K562 (cell line): ENCODE results near the gene PRSS12. TPM values are rescaled to one million over a fixed set of nuclear protein-coding genes. Genes with fewer than 3 reads are reported as not detected.

ENCODE experiments used
- ASH1L ChIP-seq: fragments of 450-650 bp; IDR thresholded peaks from 2 replicates; pipeline ENCODE4 v1.6.1; 2018; ENCODE audit warnings: borderline replicate concordance, mild to moderate bottlenecking, low read depth; ENCODE audit not compliant: partially characterized antibody
- CHD7 ChIP-seq: fragments of 200-600 bp; sonication (generic); IDR thresholded peaks from one replicate; pipeline ENCODE4 v1.6.1; 2012; ENCODE audit warnings: mild to moderate bottlenecking, low read depth, low read length, inconsistent platforms
- ILK ChIP-seq: fragments of 450-650 bp; IDR thresholded peaks from 2 replicates; pipeline ENCODE4 v1.6.1; 2016; ENCODE audit warnings: missing genetic modification characterization, low read depth, mild to moderate bottlenecking, missing compliant biosample characterization, moderate library complexity, borderline replicate concordance
- KAT2B ChIP-seq: IDR thresholded peaks from one replicate; pipeline ENCODE4 v1.6.1; 2012; ENCODE audit warnings: low read depth, mild to moderate bottlenecking, control low read depth, inconsistent platforms, low read length, moderate library complexity
- MAZ ChIP-seq, 2 experiments: fragments of 450-650 bp in 1 of 2; sonication (generic) in 1 of 2; formaldehyde crosslinking; IDR thresholded peaks in 1 of 2; conservative IDR thresholded peaks in 1 of 2; 2 replicates each; pipeline versions ENCODE4 v1.4.0 to v1.5.0; 2020; ENCODE audit warnings: mild to moderate bottlenecking in 1 of 2, missing genetic modification reagents in 1 of 2
- MCM2 ChIP-seq: fragments of 450-650 bp; IDR thresholded peaks from 2 replicates; pipeline ENCODE4 v1.6.1; 2017; ENCODE audit warnings: low read depth, mild to moderate bottlenecking
- MTA3 ChIP-seq: fragments of 450-650 bp; formaldehyde crosslinking; IDR thresholded peaks from 2 replicates; pipeline ENCODE4 v1.6.1; 2017; ENCODE audit warnings: mild to moderate bottlenecking, borderline replicate concordance
- SPI1 ChIP-seq: IDR thresholded peaks from 2 replicates; pipeline ENCODE4 v1.6.1; 2011; ENCODE audit warnings: low read depth, low read length, control low read depth, borderline replicate concordance
- STAG1 ChIP-seq: sonication (generic); formaldehyde crosslinking; IDR thresholded peaks from 2 replicates; pipeline ENCODE4 v1.5.0; 2020; ENCODE audit warnings: missing genetic modification reagents, borderline replicate concordance
- TCF7 ChIP-seq: sonication (generic); IDR thresholded peaks from 2 replicates; pipeline ENCODE4 v1.6.1; 2016; ENCODE audit warnings: antibody characterized with exemption, borderline replicate concordance
- ZNF174 ChIP-seq: fragments of 250-450 bp; sonication (Bioruptor Pico); IDR thresholded peaks from 2 replicates; pipeline ENCODE4 v1.4.0; 2020; ENCODE audit warnings: mild to moderate bottlenecking
- polyA plus RNA-seq, 8 experiments: library from polyadenylated mRNA; depleted of rRNA in 4 of 8; stranded (reverse) in 5 of 8; unstranded in 3 of 8; fragments of >200 nt; fragmentation: Nextera tagmentation in 2 of 8; fragmentation: Illumina TruSeq in 1 of 8; extraction: Ambion mirVana in 2 of 8; extraction: Trizol in 1 of 8; gene quantifications; 2 replicates each; pipeline versions ENCODE4 v1.2.1 to v1.2.3, GENCODE V29; 2011 to 2014; ENCODE audit warnings: inconsistent platforms in 1 of 8, missing spikeins in 1 of 8
- total RNA-seq, 7 experiments: library from RNA; depleted of rRNA in 6 of 7; stranded (reverse); fragments of >200 nt in 6 of 7; fragmentation: Illumina TruSeq in 2 of 7; extraction: Trizol in 2 of 7; gene quantifications; 2 replicates each; pipeline versions ENCODE4 v1.2.1 to v1.2.3, GENCODE V29; 2011 to 2021; ENCODE audit warnings: low replicate concordance in 1 of 7
- TF ChIP-seq, protein P1 (sequence below): sonication (generic); formaldehyde crosslinking; IDR thresholded peaks from 2 replicates; pipeline ENCODE4 v1.8.0; 2022; ENCODE audit warnings: mild to moderate bottlenecking, missing genetic modification reagents, borderline replicate concordance
- TF ChIP-seq, protein P2 (sequence below): fragments of 450-650 bp; formaldehyde crosslinking; IDR thresholded peaks from 2 replicates; pipeline ENCODE4 v1.4.0; 2020; ENCODE audit warnings: mild to moderate bottlenecking, mixed read lengths

The PRSS12 gene
- total and polyA plus RNA-seq, 9 of the 15 experiments (the other 6 are each of a cell fraction or from before 2014, with no cell fraction given), result 0.06 to 0.11 (median 0.09) TPM; not detected in 6

DNA sequence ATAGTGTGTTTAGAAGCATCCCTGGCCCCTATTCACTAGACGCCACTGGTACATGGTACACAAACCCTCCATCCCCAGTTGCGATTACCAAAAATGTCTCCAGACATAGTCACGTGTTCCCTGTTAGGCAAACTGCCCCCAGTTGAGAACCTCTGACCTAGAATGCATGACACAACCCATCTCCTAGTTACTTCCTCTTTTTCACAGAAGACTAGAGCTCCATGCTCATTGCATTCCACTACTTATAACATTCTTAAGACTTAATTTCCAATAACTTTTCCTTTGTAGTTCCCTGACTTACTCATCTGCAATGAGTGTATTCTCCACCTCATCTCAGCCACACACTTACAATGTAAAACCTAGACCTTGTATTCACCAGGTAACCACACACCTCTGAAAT, 68.6 kb downstream of the PRSS12 start (continued):
- TF ChIP-seq KAT2B, result no peak
- no peak for TF ChIP-seq ILK (tag)
- TF ChIP-seq TCF7, result no peak
- peak in 1 of 2 experiments; percentile 37; a peak in 1 of 4 replicates for TF ChIP-seq MAZ (CRISPR knock-in tag; conservative IDR thresholded peaks at IDR 0.05 in 1 of 2, IDR thresholded peaks at IDR 0.05 in 1 of 2)
- no peak for TF ChIP-seq MCM2
- TF ChIP-seq, protein P1, sequence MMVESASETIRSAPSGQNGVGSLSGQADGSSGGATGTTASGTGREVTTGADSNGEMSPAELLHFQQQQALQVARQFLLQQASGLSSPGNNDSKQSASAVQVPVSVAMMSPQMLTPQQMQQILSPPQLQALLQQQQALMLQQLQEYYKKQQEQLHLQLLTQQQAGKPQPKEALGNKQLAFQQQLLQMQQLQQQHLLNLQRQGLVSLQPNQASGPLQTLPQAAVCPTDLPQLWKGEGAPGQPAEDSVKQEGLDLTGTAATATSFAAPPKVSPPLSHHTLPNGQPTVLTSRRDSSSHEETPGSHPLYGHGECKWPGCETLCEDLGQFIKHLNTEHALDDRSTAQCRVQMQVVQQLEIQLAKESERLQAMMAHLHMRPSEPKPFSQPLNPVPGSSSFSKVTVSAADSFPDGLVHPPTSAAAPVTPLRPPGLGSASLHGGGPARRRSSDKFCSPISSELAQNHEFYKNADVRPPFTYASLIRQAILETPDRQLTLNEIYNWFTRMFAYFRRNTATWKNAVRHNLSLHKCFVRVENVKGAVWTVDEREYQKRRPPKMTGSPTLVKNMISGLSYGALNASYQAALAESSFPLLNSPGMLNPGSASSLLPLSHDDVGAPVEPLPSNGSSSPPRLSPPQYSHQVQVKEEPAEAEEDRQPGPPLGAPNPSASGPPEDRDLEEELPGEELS (CRISPR knock-in tag), result no peak
- TF ChIP-seq ASH1L, result no peak
- TF ChIP-seq, protein P2, sequence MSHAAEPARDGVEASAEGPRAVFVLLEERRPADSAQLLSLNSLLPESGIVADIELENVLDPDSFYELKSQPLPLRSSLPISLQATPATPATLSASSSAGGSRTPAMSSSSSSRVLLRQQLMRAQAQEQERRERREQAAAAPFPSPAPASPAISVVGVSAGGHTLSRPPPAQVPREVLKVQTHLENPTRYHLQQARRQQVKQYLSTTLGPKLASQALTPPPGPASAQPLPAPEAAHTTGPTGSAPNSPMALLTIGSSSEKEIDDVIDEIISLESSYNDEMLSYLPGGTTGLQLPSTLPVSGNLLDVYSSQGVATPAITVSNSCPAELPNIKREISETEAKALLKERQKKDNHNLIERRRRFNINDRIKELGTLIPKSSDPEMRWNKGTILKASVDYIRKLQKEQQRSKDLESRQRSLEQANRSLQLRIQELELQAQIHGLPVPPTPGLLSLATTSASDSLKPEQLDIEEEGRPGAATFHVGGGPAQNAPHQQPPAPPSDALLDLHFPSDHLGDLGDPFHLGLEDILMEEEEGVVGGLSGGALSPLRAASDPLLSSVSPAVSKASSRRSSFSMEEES (CRISPR knock-in tag), result peak; percentile 89
- TF ChIP-seq ZNF174, result no peak
- peak; percentile 40; the same call in 1 of the 2 replicates for TF ChIP-seq SPI1
- TF ChIP-seq STAG1, result no peak
- TF ChIP-seq CHD7, result no peak
- TF ChIP-seq MTA3, result no peak
